ENCODE measurements around the gene KRT31.
"Not testable (repeated sequence)": the region's sequence is repeated elsewhere in the genome, so short reads cannot be mapped to it uniquely, and the experiment has no call there.

Gene KRT31

DNA sequence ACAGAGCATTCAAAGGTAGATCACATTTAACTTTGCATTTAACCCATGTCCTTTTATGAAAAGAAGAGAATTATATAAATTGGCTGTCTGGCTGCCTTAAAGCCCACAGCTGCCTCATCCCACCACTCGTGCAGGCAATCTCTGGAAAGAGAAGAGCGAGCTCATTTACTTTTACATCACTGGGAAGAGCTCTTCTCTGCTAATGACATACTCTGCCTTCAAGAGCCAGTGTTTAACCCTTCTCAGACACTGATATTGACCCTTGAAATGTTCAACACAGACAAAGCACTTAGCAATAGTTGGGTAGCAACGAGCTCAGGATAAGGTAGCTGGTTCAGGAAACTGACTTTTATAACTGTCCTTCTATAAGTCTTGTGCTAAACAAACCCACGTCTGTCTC, 36.6 kb upstream of the KRT31 start:
- Histone ChIP-seq H3K9ac (ENCODE audit: low read depth in 1 of 2, low read length in 2 of 2) (no peak overlapping the region), H3K4me3 (ENCODE audit: low read length in 2 of 2) (no peak overlapping the region), H3K36me3 (ENCODE audit: control insufficient read depth in 2 of 2, insufficient read depth in 2 of 2, low read length in 2 of 2) (no peaks in the 10 kb centered on the region), H3K4me1 (ENCODE audit: control insufficient read depth in 2 of 2, insufficient read depth in 2 of 2, low read length in 2 of 2) (no peaks in the 10 kb centered on the region), H3K27me3 (ENCODE audit: control insufficient read depth in 2 of 2, insufficient read depth in 2 of 2, low read length in 2 of 2) (no peaks in the 10 kb centered on the region), H3K9me3 (ENCODE audit: control insufficient read depth in 2 of 2, low read length in 2 of 2) (no peaks in the 10 kb centered on the region), H3K27ac (ENCODE audit: low read depth in 2 of 2, low read length in 2 of 2) (no peak overlapping the region)

DNA sequence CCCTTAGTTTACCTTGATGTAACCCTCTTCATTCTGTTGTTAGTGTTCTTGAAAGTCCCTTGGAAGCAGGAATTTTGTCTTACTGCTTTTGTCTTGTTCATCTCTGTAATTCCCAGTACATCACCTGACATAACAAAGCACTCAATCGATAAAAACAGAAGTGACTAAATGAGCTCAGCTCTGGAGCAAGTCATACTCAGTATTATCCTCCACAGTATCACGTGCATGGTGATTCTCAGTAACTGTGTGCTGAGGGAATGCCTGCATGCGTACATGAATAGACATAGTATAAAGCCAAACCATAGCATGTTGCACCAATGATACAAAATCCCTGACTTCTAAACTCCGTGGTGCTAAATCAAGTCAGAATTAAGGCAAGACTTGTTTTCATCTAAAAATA, 36.2 kb upstream of the KRT31 start:
- Histone ChIP-seq H3K36me3 (ENCODE audit: control insufficient read depth in 2 of 2, insufficient read depth in 2 of 2, low read length in 2 of 2) (no peaks in the 10 kb centered on the region), H3K9me3 (ENCODE audit: control insufficient read depth in 2 of 2, low read length in 2 of 2) (no peaks in the 10 kb centered on the region), H3K27ac (ENCODE audit: low read depth in 2 of 2, low read length in 2 of 2) (no peak overlapping the region), H3K9ac (ENCODE audit: low read depth in 1 of 2, low read length in 2 of 2) (no peak overlapping the region), H3K27me3 (ENCODE audit: control insufficient read depth in 2 of 2, insufficient read depth in 2 of 2, low read length in 2 of 2) (no peaks in the 10 kb centered on the region), H3K4me3 (ENCODE audit: low read length in 2 of 2) (no peak overlapping the region), H3K4me1 (ENCODE audit: control insufficient read depth in 2 of 2, insufficient read depth in 2 of 2, low read length in 2 of 2) (no peaks in the 10 kb centered on the region)

DNA sequence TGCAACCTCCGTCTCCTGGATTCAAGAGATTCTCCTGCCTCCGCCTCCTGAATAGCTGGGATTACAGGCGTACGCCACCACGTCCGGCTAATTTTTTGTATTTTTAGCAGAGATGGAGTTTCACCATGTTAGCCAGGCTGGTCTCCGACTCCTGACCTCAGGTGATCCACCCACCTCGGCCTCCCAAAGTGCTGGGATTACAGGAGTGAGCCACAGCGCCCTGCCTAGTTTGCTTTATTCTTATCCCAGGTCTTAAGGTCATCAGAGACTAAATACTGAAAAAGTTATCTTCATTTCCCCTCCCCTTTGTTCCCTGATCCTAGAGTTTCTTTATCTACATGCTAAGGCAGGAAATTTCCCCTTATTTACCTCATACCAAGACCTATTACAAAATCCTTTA, 33.0 kb upstream of the KRT31 start:
- not testable (repeated sequence) for H3K9me3 ChIP-seq (ENCODE audit: control insufficient read depth in 2 of 2, low read length in 2 of 2); H3K27ac ChIP-seq (ENCODE audit: low read depth in 2 of 2, low read length in 2 of 2); H3K9ac ChIP-seq (ENCODE audit: low read depth in 1 of 2, low read length in 2 of 2); H3K4me3 ChIP-seq (ENCODE audit: low read length in 2 of 2); H3K36me3 ChIP-seq (ENCODE audit: control insufficient read depth in 2 of 2, insufficient read depth in 2 of 2, low read length in 2 of 2); H3K27me3 ChIP-seq (ENCODE audit: control insufficient read depth in 2 of 2, insufficient read depth in 2 of 2, low read length in 2 of 2); H3K4me1 ChIP-seq (ENCODE audit: control insufficient read depth in 2 of 2, insufficient read depth in 2 of 2, low read length in 2 of 2)

DNA sequence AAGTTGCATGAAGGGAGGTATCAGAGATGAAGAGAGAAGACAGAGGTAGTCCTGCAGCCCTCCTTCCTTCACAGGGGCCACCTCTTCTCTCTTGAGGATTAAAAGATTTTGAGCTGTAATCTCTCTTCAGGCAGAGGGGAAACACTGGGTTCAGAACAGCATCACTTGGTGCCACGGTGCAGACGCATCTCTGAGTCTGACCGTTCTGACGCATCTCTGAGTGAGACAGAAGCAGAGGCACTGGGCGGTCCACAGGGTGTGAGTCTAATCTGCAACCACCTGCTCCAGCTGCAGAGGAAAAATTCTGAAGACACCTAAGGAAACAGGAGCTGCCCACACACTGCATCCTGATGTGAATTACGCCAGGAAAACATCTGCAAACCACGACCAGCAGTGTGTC, 32.3 kb upstream of the KRT31 start:
- Histone ChIP-seq H3K9ac (ENCODE audit: low read depth in 1 of 2, low read length in 2 of 2) (no peak overlapping the region), H3K4me1 (ENCODE audit: control insufficient read depth in 2 of 2, insufficient read depth in 2 of 2, low read length in 2 of 2) (no peaks in the 10 kb centered on the region), H3K27me3 (ENCODE audit: control insufficient read depth in 2 of 2, insufficient read depth in 2 of 2, low read length in 2 of 2) (no peaks in the 10 kb centered on the region), H3K4me3 (ENCODE audit: low read length in 2 of 2) (no peak overlapping the region), H3K9me3 (ENCODE audit: control insufficient read depth in 2 of 2, low read length in 2 of 2) (no peaks in the 10 kb centered on the region), H3K36me3 (ENCODE audit: control insufficient read depth in 2 of 2, insufficient read depth in 2 of 2, low read length in 2 of 2) (no peaks in the 10 kb centered on the region), H3K27ac (ENCODE audit: low read depth in 2 of 2, low read length in 2 of 2) (no peak overlapping the region)

DNA sequence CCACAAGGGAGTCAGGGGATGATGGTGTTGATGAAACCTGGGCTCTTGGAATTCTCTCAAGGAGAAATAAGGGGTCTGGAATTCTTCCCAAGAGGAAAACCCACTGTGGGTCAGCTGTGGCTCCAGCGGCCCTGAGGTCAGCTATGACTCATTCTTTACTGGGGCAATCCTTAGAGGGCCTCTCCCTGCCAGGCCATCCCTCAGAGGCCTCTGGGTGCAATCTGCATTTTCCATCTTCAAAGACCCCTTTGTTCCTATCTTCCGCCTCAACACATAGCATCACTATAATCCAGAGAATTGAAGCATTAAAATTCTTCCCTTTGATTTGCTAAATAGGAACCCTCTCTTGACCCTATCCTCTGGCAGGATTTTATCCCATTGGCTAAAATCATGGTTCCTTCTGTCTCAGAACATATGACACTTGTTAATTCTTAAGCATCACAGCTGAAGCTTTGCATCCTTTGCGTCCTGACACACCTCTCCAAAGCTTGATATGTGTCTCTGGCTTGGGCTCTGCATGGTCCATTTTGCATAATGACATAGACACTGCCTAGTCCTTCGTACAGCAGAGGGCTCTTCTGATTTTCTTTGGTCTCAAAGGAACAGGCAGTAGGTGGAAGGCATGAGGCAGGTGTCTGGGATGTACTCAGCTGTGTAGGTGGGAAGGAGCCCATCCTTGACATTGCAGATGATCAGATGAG, 31.3 kb upstream of the KRT31 start:
- Histone ChIP-seq H3K27ac (ENCODE audit: low read depth in 2 of 2, low read length in 2 of 2) (no peak overlapping the region), H3K9ac (ENCODE audit: low read depth in 1 of 2, low read length in 2 of 2) (no peak overlapping the region), H3K4me3 (ENCODE audit: low read length in 2 of 2) (no peak overlapping the region), H3K36me3 (ENCODE audit: control insufficient read depth in 2 of 2, insufficient read depth in 2 of 2, low read length in 2 of 2) (no peaks in the 10 kb centered on the region), H3K4me1 (ENCODE audit: control insufficient read depth in 2 of 2, insufficient read depth in 2 of 2, low read length in 2 of 2) (no peaks in the 10 kb centered on the region), H3K27me3 (ENCODE audit: control insufficient read depth in 2 of 2, insufficient read depth in 2 of 2, low read length in 2 of 2) (no peaks in the 10 kb centered on the region), H3K9me3 (ENCODE audit: control insufficient read depth in 2 of 2, low read length in 2 of 2) (no peaks in the 10 kb centered on the region)

DNA sequence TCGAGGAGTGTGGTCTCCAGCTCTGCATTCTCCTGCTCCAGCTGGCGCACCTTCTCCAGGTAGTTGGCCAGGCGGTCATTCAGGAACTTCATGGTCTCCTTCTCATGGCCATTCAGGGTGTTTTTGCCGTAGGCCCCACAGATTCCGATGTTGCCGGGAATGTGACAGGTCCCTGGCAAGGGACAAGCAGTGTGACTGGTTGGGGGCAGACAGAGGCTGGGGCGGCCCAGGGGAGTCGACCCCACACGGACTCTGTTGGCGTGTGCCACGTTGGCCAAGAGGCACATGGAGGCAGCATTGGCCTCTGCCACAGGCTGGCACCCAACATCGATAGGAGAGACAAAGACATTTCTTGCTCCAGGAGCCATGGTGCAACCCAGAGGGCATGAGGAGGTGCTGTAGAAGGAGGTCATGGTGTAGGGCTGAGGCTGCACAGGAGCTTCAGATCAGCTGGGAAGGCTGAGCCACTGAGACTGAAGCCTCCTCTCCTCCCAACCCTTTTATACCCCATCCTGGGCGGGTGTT, 26.8 kb upstream of the KRT31 start, which contains the start of gene KRT37:
KRT37 (minus strand) TSS at position 475 of the 525 bp plus-strand sequence; CDS start at position 413, 62 bp downstream.
- Histone ChIP-seq H3K4me1 (ENCODE audit: control insufficient read depth in 2 of 2, insufficient read depth in 2 of 2, low read length in 2 of 2) (no peaks in the 10 kb centered on the region), H3K36me3 (ENCODE audit: control insufficient read depth in 2 of 2, insufficient read depth in 2 of 2, low read length in 2 of 2) (no peaks in the 10 kb centered on the region), H3K9ac (ENCODE audit: low read depth in 1 of 2, low read length in 2 of 2) (no peak within 1 kb of the TSS), H3K4me3 (ENCODE audit: low read length in 2 of 2) (no peak within 1 kb of the TSS), H3K27me3 (ENCODE audit: control insufficient read depth in 2 of 2, insufficient read depth in 2 of 2, low read length in 2 of 2) (no peaks in the 10 kb centered on the region), H3K27ac (ENCODE audit: low read depth in 2 of 2, low read length in 2 of 2) (no peak within 1 kb of the TSS), H3K9me3 (ENCODE audit: control insufficient read depth in 2 of 2, low read length in 2 of 2) (no peaks in the 10 kb centered on the region)

DNA sequence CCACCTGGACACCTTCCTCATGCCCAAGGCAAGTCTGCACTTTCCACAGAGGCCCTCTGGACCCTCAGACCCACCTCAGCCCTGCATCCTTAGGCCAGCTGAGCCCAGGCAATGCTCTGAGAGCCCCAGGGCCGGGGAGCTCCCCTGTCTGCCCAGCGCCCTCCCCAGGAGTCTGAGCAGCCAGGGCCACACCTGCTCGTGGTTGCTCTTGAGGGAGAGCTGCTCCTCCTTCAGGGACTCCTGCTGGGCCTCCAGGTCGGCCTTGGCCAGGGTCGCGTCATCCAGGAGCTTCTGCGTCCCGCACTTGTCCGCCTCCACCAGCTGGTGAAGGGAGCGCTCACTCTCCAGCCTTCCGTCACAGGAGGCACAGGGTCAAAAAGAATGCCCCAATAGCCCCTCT, 25.2 kb upstream of the KRT31 start:
- not testable (repeated sequence) for H3K27ac ChIP-seq (ENCODE audit: low read depth in 2 of 2, low read length in 2 of 2); H3K27me3 ChIP-seq (ENCODE audit: control insufficient read depth in 2 of 2, insufficient read depth in 2 of 2, low read length in 2 of 2); H3K9me3 ChIP-seq (ENCODE audit: control insufficient read depth in 2 of 2, low read length in 2 of 2); H3K4me3 ChIP-seq (ENCODE audit: low read length in 2 of 2); H3K9ac ChIP-seq (ENCODE audit: low read depth in 1 of 2, low read length in 2 of 2); H3K4me1 ChIP-seq (ENCODE audit: control insufficient read depth in 2 of 2, insufficient read depth in 2 of 2, low read length in 2 of 2); H3K36me3 ChIP-seq (ENCODE audit: control insufficient read depth in 2 of 2, insufficient read depth in 2 of 2, low read length in 2 of 2)

DNA sequence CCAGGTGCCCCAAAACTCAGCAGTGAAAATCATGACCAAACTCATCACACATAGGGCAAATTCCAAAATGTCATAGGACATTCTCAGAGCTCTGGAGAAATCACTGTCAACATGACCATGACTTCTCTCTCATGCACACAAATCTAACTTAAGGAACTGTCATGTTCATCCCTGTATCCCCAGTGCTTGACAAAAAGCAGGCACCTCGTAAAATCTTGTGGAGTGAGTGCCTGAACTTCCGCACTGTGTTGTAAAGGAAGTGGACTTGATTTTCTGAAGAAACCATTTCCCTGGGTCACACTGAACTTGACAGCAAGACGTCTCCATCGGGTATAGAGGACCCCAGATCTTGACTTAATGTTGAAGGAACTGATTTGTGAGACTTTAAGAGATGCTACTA, 24.2 kb upstream of the KRT31 start:
- Histone ChIP-seq H3K27me3 (ENCODE audit: control insufficient read depth in 2 of 2, insufficient read depth in 2 of 2, low read length in 2 of 2) (no peaks in the 10 kb centered on the region), H3K4me1 (ENCODE audit: control insufficient read depth in 2 of 2, insufficient read depth in 2 of 2, low read length in 2 of 2) (no peaks in the 10 kb centered on the region), H3K9ac (ENCODE audit: low read depth in 1 of 2, low read length in 2 of 2) (no peak overlapping the region), H3K9me3 (ENCODE audit: control insufficient read depth in 2 of 2, low read length in 2 of 2) (no peaks in the 10 kb centered on the region), H3K36me3 (ENCODE audit: control insufficient read depth in 2 of 2, insufficient read depth in 2 of 2, low read length in 2 of 2) (no peaks in the 10 kb centered on the region), H3K27ac (ENCODE audit: low read depth in 2 of 2, low read length in 2 of 2) (no peak overlapping the region), H3K4me3 (ENCODE audit: low read length in 2 of 2) (no peak overlapping the region)

DNA sequence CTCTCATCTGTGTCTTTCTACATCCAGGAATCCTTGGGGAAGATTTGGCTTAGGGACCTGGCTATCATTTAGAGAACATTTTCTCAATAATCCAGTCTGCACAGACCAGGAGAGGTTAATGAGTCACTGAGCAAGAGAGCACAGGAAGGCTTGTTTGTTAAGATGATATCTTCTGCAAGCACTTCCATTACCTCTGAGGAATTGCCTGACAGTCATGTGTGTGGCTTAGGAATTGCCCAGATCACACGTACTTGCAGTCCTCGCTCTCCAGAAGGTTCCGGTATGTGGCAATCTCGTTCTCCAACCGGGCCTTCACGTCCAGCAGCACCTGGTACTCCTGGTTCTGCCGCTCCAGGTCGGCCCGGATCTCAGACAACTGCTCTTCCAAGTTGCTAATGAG, 23.7 kb upstream of the KRT31 start:
- Histone ChIP-seq H3K4me3 (ENCODE audit: low read length in 2 of 2) (no peak overlapping the region), H3K27me3 (ENCODE audit: control insufficient read depth in 2 of 2, insufficient read depth in 2 of 2, low read length in 2 of 2) (no peaks in the 10 kb centered on the region), H3K9me3 (ENCODE audit: control insufficient read depth in 2 of 2, low read length in 2 of 2) (no peaks in the 10 kb centered on the region), H3K36me3 (ENCODE audit: control insufficient read depth in 2 of 2, insufficient read depth in 2 of 2, low read length in 2 of 2) (no peaks in the 10 kb centered on the region), H3K9ac (ENCODE audit: low read depth in 1 of 2, low read length in 2 of 2) (no peak overlapping the region), H3K4me1 (ENCODE audit: control insufficient read depth in 2 of 2, insufficient read depth in 2 of 2, low read length in 2 of 2) (no peaks in the 10 kb centered on the region), H3K27ac (ENCODE audit: low read depth in 2 of 2, low read length in 2 of 2) (no peak overlapping the region)

DNA sequence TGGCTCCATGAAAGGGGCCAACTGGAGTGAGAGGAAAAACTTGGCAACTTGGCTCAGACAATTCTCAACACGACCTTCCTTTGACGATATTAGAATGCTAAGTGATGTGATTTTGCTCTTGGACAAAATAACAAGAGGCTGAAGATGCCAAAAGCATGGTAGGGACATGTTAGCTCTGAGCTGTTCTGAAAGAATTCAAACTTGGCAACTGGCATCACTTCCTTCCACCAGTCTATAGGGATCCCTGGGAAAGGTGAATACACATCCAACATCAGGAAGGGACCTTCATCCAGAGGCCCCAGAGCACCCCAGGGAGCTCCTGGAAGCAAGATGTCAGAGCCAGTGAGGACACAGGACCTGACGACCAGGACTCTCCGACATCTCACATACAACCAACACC, 22.7 kb upstream of the KRT31 start:
- no peak overlapping the region for H3K9ac ChIP-seq (ENCODE audit: low read depth in 1 of 2, low read length in 2 of 2)
- no peak overlapping the region for H3K4me3 ChIP-seq (ENCODE audit: low read length in 2 of 2)
- H3K4me1 ChIP-seq (ENCODE audit: control insufficient read depth in 2 of 2, insufficient read depth in 2 of 2, low read length in 2 of 2): no peaks in the 10 kb centered on the region
- H3K9me3 ChIP-seq (ENCODE audit: control insufficient read depth in 2 of 2, low read length in 2 of 2): no peaks in the 10 kb centered on the region
- H3K36me3 ChIP-seq (ENCODE audit: control insufficient read depth in 2 of 2, insufficient read depth in 2 of 2, low read length in 2 of 2): no peaks in the 10 kb centered on the region
- H3K27me3 ChIP-seq (ENCODE audit: control insufficient read depth in 2 of 2, insufficient read depth in 2 of 2, low read length in 2 of 2): no peaks in the 10 kb centered on the region
- H3K27ac ChIP-seq (ENCODE audit: low read depth in 2 of 2, low read length in 2 of 2): no peak overlapping the region

All from mucosa of rectum (tissue), 2 donors.